MM.1S (cell line): ENCODE measurements around the gene CHRD.
"Not testable (repeated sequence)": the region's sequence is repeated elsewhere in the genome, so short reads cannot be mapped to it uniquely, and the experiment has no call there.

Experiments
- DNase-seq: peaks from one replicate; pipeline ENCODE4 v3.0.0-alpha.2; 2015
- H2AFZ ChIP-seq: fragments of 300-600 bp; sonication (generic); 2 replicates; pipeline ENCODE4 v1.6.0; 2016; ENCODE audit warnings: antibody characterized with exemption, low read length
- H3F3A ChIP-seq: fragments of 300-600 bp; sonication (generic); 2 replicates; pipeline ENCODE4 v1.6.1; 2016; ENCODE audit warnings: mild to moderate bottlenecking, antibody characterized with exemption, low read length, moderate library complexity, mixed read lengths; ENCODE audit not compliant: insufficient read depth
- H3K27ac ChIP-seq: fragments of 300-600 bp; sonication (generic); 2 replicates; pipeline ENCODE4 v1.5.1; 2016; ENCODE audit warnings: mild to moderate bottlenecking, low read length
- H3K27me3 ChIP-seq: fragments of 300-600 bp; sonication (generic); replicated peaks from 2 replicates; pipeline ENCODE4 v1.6.0; 2016; ENCODE audit warnings: low read length; ENCODE audit not compliant: insufficient read depth
- H3K36me3 ChIP-seq: fragments of 300-600 bp; sonication (generic); replicated peaks from 2 replicates; pipeline ENCODE4 v1.6.1; 2016; ENCODE audit warnings: mild to moderate bottlenecking, low read length, mixed read lengths; ENCODE audit not compliant: insufficient read depth
- H3K4me1 ChIP-seq: fragments of 300-600 bp; sonication (generic); 2 replicates; pipeline ENCODE4 v1.6.1; 2016; ENCODE audit warnings: low read length, mixed read lengths
- H3K4me2 ChIP-seq: fragments of 300-600 bp; sonication (generic); 2 replicates; pipeline ENCODE4 v1.6.0; 2016; ENCODE audit warnings: low read depth, low read length
- H3K4me3 ChIP-seq: fragments of 300-600 bp; sonication (generic); 2 replicates; pipeline ENCODE4 v1.5.1; 2016; ENCODE audit warnings: low read length, mixed read lengths
- H3K79me2 ChIP-seq: fragments of 300-600 bp; sonication (generic); 2 replicates; pipeline ENCODE4 v1.6.1; 2016; ENCODE audit warnings: mixed run types, low read length, mixed read lengths
- H3K9ac ChIP-seq: fragments of 300-600 bp; sonication (generic); 2 replicates; pipeline ENCODE4 v1.6.1; 2016; ENCODE audit warnings: low read length, mixed read lengths
- H3K9me2 ChIP-seq: fragments of 300-600 bp; sonication (generic); replicated peaks from 2 replicates; pipeline ENCODE4 v1.6.1; 2016; ENCODE audit warnings: mild to moderate bottlenecking, low read length, mixed read lengths; ENCODE audit not compliant: insufficient read depth
- H3K9me3 ChIP-seq: fragments of 300-600 bp; sonication (generic); replicated peaks from 2 replicates; pipeline ENCODE4 v1.6.1; 2016; ENCODE audit warnings: mild to moderate bottlenecking, low read length, mixed read lengths; ENCODE audit not compliant: insufficient read depth
- H4K20me1 ChIP-seq: fragments of 300-600 bp; sonication (generic); 2 replicates; pipeline ENCODE4 v1.6.1; 2016; ENCODE audit warnings: mild to moderate bottlenecking, low read length, moderate library complexity, mixed read lengths; ENCODE audit not compliant: insufficient read depth
- CTCF ChIP-seq: fragments of 300-600 bp; sonication (generic); IDR thresholded peaks from 2 replicates; pipeline ENCODE4 v1.5.1; 2016; ENCODE audit warnings: antibody characterized with exemption, low read length, mixed read lengths
- EZH2 ChIP-seq: fragments of 300-600 bp; sonication (generic); optimal IDR thresholded peaks from 2 replicates; pipeline ENCODE3; 2017; ENCODE audit warnings: low read depth, mild to moderate bottlenecking, antibody characterized with exemption, low read length, mixed read lengths
- EZH2phosphoT487 ChIP-seq: fragments of 300-600 bp; sonication (generic); IDR thresholded peaks from 2 replicates; pipeline ENCODE4 v1.6.1; 2018; ENCODE audit warnings: antibody characterized with exemption, low read length

The CHRD gene

DNA sequence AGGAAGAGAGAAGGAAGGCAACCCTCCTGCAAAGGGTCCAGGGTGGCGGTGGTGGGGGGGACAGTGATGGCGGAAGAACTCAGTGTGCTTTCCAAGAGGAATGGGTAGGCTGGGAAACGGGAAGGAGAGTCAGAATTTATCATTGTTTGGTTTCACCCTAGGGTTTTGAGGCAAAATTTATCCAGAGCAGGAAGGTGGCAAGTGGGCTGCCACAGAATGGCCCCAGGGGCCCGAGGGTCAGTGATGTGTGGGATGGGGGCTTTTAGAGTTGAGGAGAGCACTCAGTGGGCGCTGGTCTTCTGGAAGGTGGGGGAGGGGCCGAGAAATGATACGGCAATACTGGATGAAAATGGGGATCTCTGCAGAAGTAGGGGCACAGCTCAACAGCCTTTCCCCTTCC, 41.9 kb upstream of the CHRD start:
- Histone ChIP-seq H3F3A (peaks cover 24% of the 10 kb centered on the region), H3K9me2 (no peaks in the 10 kb centered on the region), H3K27me3 (no peaks in the 10 kb centered on the region), H3K9me3 (no peaks in the 10 kb centered on the region), H3K4me1 (0 out of 2 replicates have a peak, but pooled peaks cover 4% of the 10 kb centered on the region), H3K27ac (no peak overlapping the region), H3K36me3 (no peaks in the 10 kb centered on the region), H3K9ac (no peak overlapping the region), H3K79me2 (peaks cover 5% of the 10 kb centered on the region; the same call in 1 of the 2 replicates), H2AFZ (no peak overlapping the region), H3K4me3 (no peak overlapping the region), H4K20me1 (peaks cover 18% of the 10 kb centered on the region; the same call in 1 of the 2 replicates), H3K4me2 (no peak overlapping the region)
- no peak for TF ChIP-seq EZH2
- TF ChIP-seq CTCF: no peak
- TF ChIP-seq EZH2phosphoT487: no peak
- no peak for DNase-seq

GRCh38 chr3:184338511-184338945, 41.3 kb upstream of the CHRD start:
- H3K4me2 ChIP-seq: no peak overlapping the region
- no peaks in the 10 kb centered on the region for H3K9me2 ChIP-seq
- H3K4me3 ChIP-seq: no peak overlapping the region
- H3K9me3 ChIP-seq: no peaks in the 10 kb centered on the region
- TF ChIP-seq CTCF (no peak), EZH2 (no peak), EZH2phosphoT487 (no peak)
- no peak overlapping the region for H3K27ac ChIP-seq
- 0 out of 2 replicates have a peak, but pooled peaks cover 4% of the 10 kb centered on the region for H3K4me1 ChIP-seq
- peaks cover 14% of the 10 kb centered on the region; the same call in 1 of the 2 replicates for H4K20me1 ChIP-seq
- H3K27me3 ChIP-seq: no peaks in the 10 kb centered on the region
- no peak for DNase-seq
- H2AFZ ChIP-seq: no peak overlapping the region
- no peak overlapping the region for H3K9ac ChIP-seq
- peaks cover 18% of the 10 kb centered on the region for H3F3A ChIP-seq
- no peaks in the 10 kb centered on the region for H3K79me2 ChIP-seq
- no peaks in the 10 kb centered on the region for H3K36me3 ChIP-seq

- TF ChIP-seq CTCF (no peak), EZH2 (no peak), EZH2phosphoT487 (no peak)
- Histone ChIP-seq H3K4me3 (no peak overlapping the region), H3K9me3 (no peaks in the 10 kb centered on the region), H3K4me2 (no peak overlapping the region), H3K36me3 (no peaks in the 10 kb centered on the region), H3K27me3 (no peaks in the 10 kb centered on the region), H2AFZ (no peak overlapping the region), H3K9me2 (no peaks in the 10 kb centered on the region), H3K27ac (no peak overlapping the region), H3K4me1 (0 out of 2 replicates have a peak, but pooled peaks cover 4% of the 10 kb centered on the region), H3F3A (peaks cover 13% of the 10 kb centered on the region), H3K9ac (no peak overlapping the region), H4K20me1 (peaks cover 9% of the 10 kb centered on the region; the same call in 1 of the 2 replicates), H3K79me2 (no peaks in the 10 kb centered on the region)
- DNase-seq: no peak
These were observed 40.9 kb upstream of the CHRD start for GRCh38 chr3:184339001-184339400.

- not testable (repeated sequence) for H3K9me3 ChIP-seq, H3K27me3 ChIP-seq, H3K36me3 ChIP-seq, H3K79me2 ChIP-seq, H2AFZ ChIP-seq, H3K9ac ChIP-seq, H3K4me1 ChIP-seq, H3K4me3 ChIP-seq, H3K4me2 ChIP-seq, H3K27ac ChIP-seq, DNase-seq, H4K20me1 ChIP-seq, H3F3A ChIP-seq, H3K9me2 ChIP-seq
These were observed 40.3 kb upstream of the CHRD start for GRCh38 chr3:184339451-184340135.
